Measurements from ENCODE around the gene RPS15A. TPM values are rescaled to one million over a fixed set of nuclear protein-coding genes. Genes with fewer than 3 reads are reported as not detected.

The RPS15A gene
- total RNA-seq (2022; extraction: Qiagen RNA extraction), result 2,149 to 2,893 TPM (median 2,359 TPM) in 5 replicates

GRCh38 chr16:18789850-18790706 is at the start of gene RPS15A:
TSS of gene RPS15A (minus strand) at chr16:18790334. CDS start at chr16:18789113, 1,221 bp downstream.

GRCh38 chr16:18801145-18801972 is 11.2 kb upstream of the RPS15A start, which contains the start of gene ARL6IP1:
TSS of gene ARL6IP1 (minus strand) at chr16:18801549. CDS start at chr16:18801466, 83 bp downstream.

Other genes starting within 250 kb of the RPS15A start
- 101 to 110 TPM (median 102 TPM) in 5 replicates for gene NOMO2, start 228.2 kb downstream of the RPS15A start, total RNA-seq (2022; extraction: Qiagen RNA extraction)
- 251 to 412 TPM (median 294 TPM) in 5 replicates for gene ARL6IP1, start 11.2 kb upstream of the RPS15A start, total RNA-seq (2022; extraction: Qiagen RNA extraction)
- gene SMG1, start 136.1 kb upstream of the RPS15A start, total RNA-seq (2022; extraction: Qiagen RNA extraction), result 13.8 to 23.9 TPM (median 21.7 TPM) in 5 replicates
- 6.2 to 8.8 TPM (median 7.4 TPM) in 5 replicates for gene TMC7, start 193.6 kb upstream of the RPS15A start, total RNA-seq (2022; extraction: Qiagen RNA extraction)

Data from A549 treated with Mapracorat at 1 μM for 4 hours (cell line).